Stimulated activated CD8-positive, alpha-beta memory T cell treated with anti-CD3 and anti-CD28 coated beads, Interleukin-7, amount 100 ng/mL, for 1 hour (primary cell): ENCODE data around the gene HRC.
"Not testable (repeated sequence)": the region's sequence is repeated elsewhere in the genome, so short reads cannot be mapped to it uniquely, and the experiment has no call there.

Experiments
- DNase-seq, 2 donors: peaks; one replicate each; pipeline ENCODE4 v3.0.0-alpha.2; 2020; ENCODE audit warnings: low read depth in 2 of 2

Gene HRC

GRCh38 chr19:49160450-49161189 lies 5.4 kb upstream of the HRC start:
- no peak for DNase-seq

- DNase-seq, result no peak
These were observed 2.4 kb upstream of the HRC start, which contains the start of gene TRPM4 for GRCh38 chr19:49157445-49158224. Gene TRPM4 (plus strand): TSS chr19:49157792. CDS start chr19:49157867, 75 bp downstream.

GRCh38 chr19:49155820-49156346 lies 687 bp upstream of the HRC start:
- DNase-seq, result no peak

DNA sequence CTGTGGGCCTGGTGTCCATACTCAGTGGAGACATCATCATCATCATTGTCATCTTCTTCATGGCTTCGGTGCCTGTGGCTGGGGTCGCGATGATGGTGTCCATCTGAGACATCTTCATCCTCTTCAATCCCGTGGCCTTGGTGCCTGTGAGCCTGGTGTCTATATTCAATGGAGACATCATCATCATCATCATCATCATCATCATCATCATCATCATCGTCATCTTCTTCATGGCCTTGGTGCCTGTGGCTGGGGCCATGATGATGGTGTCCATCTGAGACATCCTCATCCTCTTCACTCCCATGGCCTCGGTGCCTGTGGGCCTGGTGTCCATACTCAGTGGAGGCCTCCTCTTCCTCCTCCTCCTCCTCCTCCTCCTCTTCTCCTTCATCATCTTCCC lies 917 bp downstream of the HRC start:
- no peak for DNase-seq

DNA sequence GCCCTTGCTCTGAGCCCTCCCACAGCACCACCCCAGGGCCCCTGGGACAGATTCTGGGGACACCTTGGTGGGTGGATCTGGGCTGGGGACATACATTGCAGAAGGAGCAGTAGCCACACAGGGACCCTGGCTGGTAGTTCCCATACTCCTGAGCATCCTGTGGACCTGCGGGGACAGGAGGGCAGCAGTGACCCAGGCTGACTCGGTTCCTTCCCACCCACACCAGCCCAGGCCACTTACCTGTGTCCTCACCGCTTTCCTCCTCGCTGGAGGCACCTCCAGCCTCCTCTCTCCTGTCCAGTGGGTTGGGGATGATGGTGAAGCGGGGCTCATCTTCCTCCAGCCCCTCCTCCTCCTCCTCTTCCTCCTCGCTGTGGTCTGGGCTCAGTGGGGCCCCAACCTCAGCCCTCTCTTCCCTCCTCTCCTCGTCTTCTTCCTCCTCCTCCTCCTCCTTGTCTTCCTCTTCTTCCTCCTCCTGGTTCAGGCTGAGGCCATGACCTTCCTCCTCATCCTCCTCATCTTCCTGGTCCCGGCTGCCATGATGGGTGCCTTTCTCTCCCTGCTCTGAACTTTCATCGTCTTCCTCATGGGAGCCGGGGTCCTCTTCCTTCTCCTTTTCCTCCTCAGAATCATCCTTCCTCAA lies 1.9 kb downstream of the HRC start:
- DNase-seq, result no peak

DNA sequence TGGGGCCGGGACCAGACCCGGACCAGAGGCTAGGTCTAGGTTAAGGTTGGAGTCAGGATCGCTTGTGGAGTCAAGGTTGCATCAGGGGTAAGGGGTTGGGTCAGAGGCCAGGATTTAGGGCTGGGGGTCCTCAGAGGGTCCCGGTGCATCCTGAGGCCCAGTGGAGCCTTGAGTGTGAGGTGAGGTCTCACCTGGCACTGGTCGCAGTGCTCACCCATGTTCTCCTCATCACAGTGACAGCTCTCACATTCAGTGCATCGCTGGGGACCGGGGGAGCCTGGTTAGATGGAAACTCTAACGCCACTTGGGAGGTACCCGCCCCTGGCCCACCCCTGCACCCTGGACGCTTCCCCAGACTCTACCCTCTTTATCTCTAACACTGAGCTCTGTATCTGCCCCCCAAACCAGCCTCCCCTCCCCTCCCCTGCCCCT lies 3.1 kb downstream of the HRC start:
- DNase-seq, result no peak

- DNase-seq, result peak in 1 of 2 donors; percentile 13
These were observed 3.7 kb downstream of the HRC start for GRCh38 chr19:49151267-49152118.

GRCh38 chr19:49150944-49151243 lies 4.3 kb downstream of the HRC start:
- DNase-seq, result no peak

DNA sequence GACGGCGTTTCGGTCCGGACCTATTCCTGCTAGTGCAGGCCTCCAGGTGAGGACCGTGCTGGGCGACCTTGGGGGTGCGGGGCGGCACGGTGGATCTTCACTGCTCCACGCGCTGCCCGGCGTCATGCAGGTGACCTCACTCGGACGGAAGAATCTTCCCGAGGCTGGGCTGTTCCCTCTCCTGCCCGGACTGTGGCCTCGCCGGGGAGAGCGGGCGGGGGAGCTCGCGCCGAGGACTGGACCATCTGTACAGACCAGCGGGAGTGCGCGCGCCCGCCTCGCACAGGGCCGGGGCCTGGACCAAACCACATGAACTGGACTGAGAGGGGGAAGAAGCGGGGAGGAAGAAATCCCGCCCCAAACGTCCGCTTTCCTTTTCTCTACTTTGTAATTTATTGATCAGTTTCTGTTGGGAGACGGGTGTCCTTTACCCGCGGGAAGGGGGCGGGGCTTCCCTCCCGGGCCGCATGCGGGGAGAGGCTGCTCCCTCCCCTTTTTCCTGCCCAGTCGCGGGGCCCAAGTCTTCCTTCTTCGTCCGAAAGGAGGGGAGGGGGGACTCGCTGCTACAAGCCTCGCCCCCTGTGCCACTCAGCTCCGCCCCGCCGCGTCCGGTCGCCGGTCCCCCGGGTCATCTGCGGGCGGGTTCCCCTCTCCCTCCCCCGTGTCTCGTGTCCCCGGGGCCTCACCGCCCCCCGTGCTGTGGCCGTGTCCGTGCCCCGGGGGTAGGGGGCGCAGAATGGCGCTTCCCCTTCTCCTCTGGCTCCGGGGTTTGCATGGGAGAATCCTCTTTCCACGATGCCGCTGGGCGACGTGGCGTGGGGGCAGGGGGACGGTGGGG lies 4.9 kb downstream of the HRC start:
- DNase-seq, result peak in 1 of 2 donors; percentile 23

DNA sequence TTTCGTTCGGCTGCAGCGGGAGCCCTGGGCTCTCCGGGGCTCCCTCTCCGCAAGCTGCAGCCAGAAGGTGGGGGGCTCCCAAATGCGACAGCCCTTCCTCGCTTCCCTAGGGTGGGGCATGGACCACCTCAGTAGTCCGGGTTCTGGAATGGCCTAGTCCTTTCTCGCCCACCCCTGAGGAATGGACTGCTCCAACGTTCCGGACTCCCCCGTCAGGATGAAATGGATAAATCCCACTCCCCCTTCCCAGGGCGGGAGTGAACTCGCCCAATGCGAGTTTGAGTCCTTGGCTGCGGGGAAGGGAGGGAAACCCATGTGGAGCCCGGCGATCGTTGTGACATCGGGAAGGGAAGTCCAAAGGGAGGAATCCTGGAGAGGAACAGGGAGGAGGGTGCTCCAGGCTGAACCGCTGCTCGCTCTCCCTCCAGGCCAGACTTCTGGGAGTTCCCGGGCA lies 5.5 kb downstream of the HRC start:
- DNase-seq, result no peak

DNA sequence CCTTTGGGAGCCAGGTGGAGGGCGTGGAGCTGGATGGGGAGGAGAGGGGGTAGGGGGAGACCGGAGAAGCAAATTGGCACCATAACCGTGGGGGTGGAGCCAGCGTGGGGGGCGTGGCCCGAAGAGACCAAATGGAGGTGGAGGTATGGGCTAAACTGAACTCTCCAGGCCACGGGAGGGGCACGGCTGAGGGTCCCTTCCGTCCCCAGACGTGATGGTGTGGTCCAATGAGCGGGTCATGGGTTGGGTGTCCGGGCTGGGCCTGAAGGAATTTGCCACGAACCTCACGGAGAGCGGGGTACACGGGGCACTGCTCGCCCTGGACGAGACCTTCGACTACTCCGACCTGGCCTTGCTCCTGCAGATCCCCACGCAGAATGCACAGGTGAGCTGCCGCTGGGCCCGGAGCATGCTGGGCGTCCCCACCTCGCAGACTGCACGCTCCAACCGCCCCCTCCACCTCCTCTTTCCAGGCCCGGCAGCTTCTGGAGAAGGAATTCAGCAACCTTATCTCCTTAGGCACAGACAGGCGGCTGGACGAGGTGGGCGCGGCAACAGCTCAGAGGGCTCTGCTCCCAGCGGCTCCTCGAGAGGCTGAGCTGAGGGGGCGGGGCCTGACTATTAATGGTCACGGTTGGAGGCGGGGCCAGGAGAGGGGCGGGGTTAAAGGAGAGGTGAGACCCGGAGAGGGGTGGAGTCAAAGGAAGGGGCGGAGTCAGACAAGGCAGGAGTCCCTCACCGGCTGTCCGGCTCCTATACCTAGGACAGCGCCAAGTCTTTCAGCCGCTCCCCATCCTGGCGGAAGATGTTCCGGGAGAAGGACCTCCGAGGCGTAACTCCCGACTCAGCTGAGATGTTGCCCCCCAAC lies 6.2 kb downstream of the HRC start:
- DNase-seq, result peak in 1 of 2 donors; percentile 61

GRCh38 chr19:49148044-49148682 lies 7.0 kb downstream of the HRC start:
- no peak for DNase-seq

GRCh38 chr19:49146408-49146770 lies 8.8 kb downstream of the HRC start:
- not testable (repeated sequence) for DNase-seq

DNA sequence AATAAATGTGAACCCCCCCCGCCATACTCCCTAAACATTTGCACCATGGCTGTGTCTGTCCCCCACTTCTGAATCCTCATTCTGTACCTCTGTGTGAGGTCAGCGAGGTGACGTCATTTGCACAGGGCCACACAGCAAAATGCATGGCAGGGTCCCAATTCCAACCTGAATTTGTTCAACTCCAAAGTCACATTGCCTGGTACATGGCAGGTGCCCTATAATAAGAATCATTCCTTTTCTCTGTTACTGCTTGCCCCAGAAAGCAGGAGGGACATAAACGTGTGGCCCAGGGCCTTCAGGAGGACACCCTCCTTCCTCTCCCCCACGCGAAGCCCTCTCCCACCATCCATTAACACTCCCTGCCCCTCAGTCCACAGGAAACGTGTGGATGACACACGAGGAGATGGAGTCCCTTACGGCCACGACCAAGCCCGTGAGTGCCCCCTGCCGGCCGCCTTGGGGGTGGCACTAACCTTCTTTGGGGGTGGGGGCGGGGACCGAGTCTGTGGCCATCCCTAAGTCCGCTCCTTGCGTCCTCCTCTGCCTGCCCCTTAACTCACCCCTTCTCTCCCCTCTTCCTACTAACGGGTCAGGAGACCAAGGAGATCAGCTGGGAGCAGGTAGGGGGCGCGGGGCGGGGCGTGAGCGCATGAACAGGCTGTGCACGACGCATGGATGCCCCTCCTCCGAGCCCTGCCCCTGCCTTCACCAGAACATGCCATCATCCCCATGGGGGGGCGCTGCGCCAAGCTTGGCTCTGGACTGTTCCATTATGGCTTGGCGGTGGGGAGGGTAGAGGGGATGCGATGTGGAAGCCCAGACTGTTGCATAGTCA lies 9.4 kb downstream of the HRC start:
- DNase-seq, result peak; percentile 55 to 70

DNA sequence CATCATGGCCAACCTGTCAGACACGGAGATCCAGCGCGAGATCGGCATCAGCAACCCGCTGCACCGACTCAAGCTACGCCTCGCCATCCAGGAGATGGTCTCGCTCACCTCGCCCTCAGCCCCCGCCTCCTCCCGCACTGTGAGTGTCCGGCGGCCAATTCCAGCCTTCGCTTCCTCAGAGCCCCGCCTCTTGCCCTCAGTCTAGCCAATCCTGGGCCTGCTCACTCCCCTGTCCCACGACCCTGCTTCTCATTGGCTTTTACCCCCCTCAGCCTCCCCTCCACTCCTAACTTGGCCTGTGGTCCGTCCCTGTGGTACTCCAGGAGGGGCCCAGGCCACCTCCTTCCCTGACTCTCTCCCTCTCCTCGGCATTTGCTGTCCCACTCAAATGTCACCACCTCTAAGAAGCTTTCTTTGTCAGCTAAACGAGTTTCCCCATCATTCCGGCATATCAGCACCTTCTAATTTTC lies 12.3 kb downstream of the HRC start:
- peak in 1 of 2 donors; percentile 19 for DNase-seq

GRCh38 chr19:49141352-49141751 lies 13.8 kb downstream of the HRC start:
- DNase-seq, result no peak

DNA sequence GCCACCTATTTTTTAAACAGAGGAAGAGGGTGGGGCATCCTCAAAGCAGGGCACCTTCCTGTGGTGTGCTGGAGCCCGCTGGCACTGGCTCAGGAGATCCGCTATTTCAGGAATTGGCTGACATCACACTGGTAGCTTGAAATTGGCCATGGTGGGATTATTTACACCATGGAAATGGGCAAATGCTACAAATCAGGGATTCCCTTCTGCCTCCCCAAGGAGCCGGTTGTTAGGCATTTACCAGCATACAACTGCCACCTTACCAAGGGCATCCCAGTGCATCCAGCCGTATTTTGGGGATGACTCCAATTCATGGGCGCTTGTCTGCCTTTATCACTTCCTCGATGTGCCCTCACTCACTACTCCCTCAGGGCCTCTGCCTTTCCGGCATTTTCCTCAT lies 14.2 kb downstream of the HRC start:
- DNase-seq, result no peak

DNA sequence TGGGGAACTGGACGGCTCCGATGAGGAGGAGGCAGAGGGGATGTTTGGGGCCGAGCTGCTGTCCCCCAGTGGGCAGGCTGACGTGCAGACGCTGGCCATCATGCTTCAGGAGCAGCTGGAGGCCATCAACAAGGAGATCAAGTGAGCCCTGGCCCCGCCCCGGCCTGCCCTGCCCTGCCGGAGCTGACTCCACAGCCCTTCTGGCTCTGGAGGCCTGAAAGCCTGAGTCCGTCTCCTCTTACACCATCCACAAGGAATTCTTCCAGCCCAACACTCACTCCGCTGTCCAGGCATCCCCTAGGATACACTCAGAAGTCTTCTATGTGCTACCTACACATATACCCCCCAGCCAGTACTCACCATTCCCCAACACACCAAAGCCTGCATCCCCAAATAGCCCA lies 18.4 kb downstream of the HRC start:
- DNase-seq, result no peak
